PC-9 (cell line): ENCODE results near the gene THOC1. TPM values are rescaled to one million over a fixed set of nuclear protein-coding genes. Genes with fewer than 3 reads are reported as not detected.

Experiments
- BruUV-seq: library from RNA; stranded (reverse); fragments of 400-500 nt; replicated peaks from 2 replicates; lab custom pipeline; 2021; lab: Mats Ljungman, UMichigan
- CTCF ChIA-PET: fragments of 300-600 bp; sonication (Branson Sonifier 250); formaldehyde crosslinking; loops from one replicate; lab custom pipeline; 2022; ENCODE audit warnings: antibody characterized with exemption; lab: Charles Lee
- POLR2A ChIA-PET: fragments of 300-600 bp; sonication (Branson Sonifier 250); formaldehyde crosslinking; loops from one replicate; lab custom pipeline; 2022; ENCODE audit warnings: antibody characterized with exemption; ENCODE audit not compliant: unreplicated experiment; lab: Charles Lee
- DNase-seq, 2 experiments: peaks; one replicate each; pipeline versions ENCODE4 v3.0.0 to v3.0.0-alpha.2; 2015 to 2022; ENCODE audit warnings: mixed read lengths in 1 of 2
- H2AFZ ChIP-seq: fragments of 200-600 bp; sonication (generic); 2 replicates; pipeline ENCODE4 v1.8.1; 2017; ENCODE audit warnings: antibody characterized with exemption
- H3F3A ChIP-seq: fragments of 200-600 bp; sonication (generic); 2 replicates; pipeline ENCODE4 v1.8.1; 2017; ENCODE audit warnings: antibody characterized with exemption, mild to moderate bottlenecking, low read depth; ENCODE audit not compliant: insufficient read depth
- H3K27ac ChIP-seq: fragments of 200-600 bp; sonication (generic); 2 replicates; pipeline ENCODE4 v1.6.1; 2016; ENCODE audit warnings: mixed run types
- H3K27me3 ChIP-seq: fragments of 200-600 bp; sonication (generic); 2 replicates; pipeline ENCODE4 v1.6.1; 2016; ENCODE audit warnings: low read depth, mixed run types; ENCODE audit not compliant: insufficient read depth
- H3K36me3 ChIP-seq: fragments of 200-600 bp; sonication (generic); 2 replicates; pipeline ENCODE4 v1.6.1; 2016; ENCODE audit warnings: low read depth, mixed run types
- H3K4me1 ChIP-seq: fragments of 200-600 bp; sonication (generic); replicated peaks from 2 replicates; pipeline ENCODE4 v1.6.1; 2016; ENCODE audit warnings: mixed run types; ENCODE audit not compliant: insufficient read depth
- H3K4me2 ChIP-seq: fragments of 200-600 bp; sonication (generic); 2 replicates; pipeline ENCODE4 v1.6.1; 2017; ENCODE audit warnings: mixed run types
- H3K4me3 ChIP-seq: fragments of 200-600 bp; sonication (generic); 2 replicates; pipeline ENCODE4 v1.6.1; 2016; ENCODE audit warnings: mixed run types
- H3K79me2 ChIP-seq: fragments of 200-600 bp; sonication (generic); 2 replicates; pipeline ENCODE4 v1.6.1; 2017; ENCODE audit warnings: low read depth, mixed run types
- H3K9me2 ChIP-seq: fragments of 200-600 bp; sonication (generic); 2 replicates; pipeline ENCODE4 v1.8.1; 2017; ENCODE audit warnings: mild to moderate bottlenecking; ENCODE audit not compliant: insufficient read depth
- H3K9me3 ChIP-seq: fragments of 200-600 bp; sonication (generic); 2 replicates; pipeline ENCODE4 v1.8.1; 2016; ENCODE audit warnings: low read depth; ENCODE audit not compliant: insufficient read depth
- H4K20me1 ChIP-seq: fragments of 200-600 bp; sonication (generic); 2 replicates; pipeline ENCODE4 v1.8.1; 2017; ENCODE audit not compliant: insufficient read depth
- CTCF ChIP-seq: fragments of 200-600 bp; sonication (generic); conservative IDR thresholded peaks from 2 replicates; pipeline ENCODE4 v1.6.1; 2017; ENCODE audit warnings: mixed run types, antibody characterized with exemption, mild to moderate bottlenecking, moderate library complexity
- EZH2 ChIP-seq: fragments of 200-600 bp; sonication (generic); IDR thresholded peaks from 2 replicates; pipeline ENCODE4 v1.8.0; 2017; ENCODE audit warnings: antibody characterized with exemption, low read depth
- intact Hi-C: fragments of 100-400 bp; cut with micrococcal nuclease; formaldehyde crosslinking; loops from one replicate; pipeline ENCODE4 v1.10.0; 2022; ENCODE audit not compliant: unreplicated experiment
- total RNA-seq: library from RNA; stranded (reverse); gene quantifications from 2 replicates; pipeline ENCODE4 v1.2.3, GENCODE V29; 2021

The THOC1 gene
- total RNA-seq, 1 experiment from 2014 or later, result 55.6 TPM

- Histone ChIP-seq H2AFZ (no peak overlapping the region), H4K20me1 (peaks cover 8% of the 10 kb centered on the region), H3K27me3 (no peaks in the 10 kb centered on the region), H3K4me2 (no peak overlapping the region), H3K27ac (no peak overlapping the region), H3F3A (peaks cover 3% of the 10 kb centered on the region; the same call in 1 of the 2 replicates), H3K79me2 (peaks cover 53% of the 10 kb centered on the region), H3K9me2 (no peaks in the 10 kb centered on the region), H3K4me1 (no peaks in the 10 kb centered on the region), H3K36me3 (peaks cover 11% of the 10 kb centered on the region), H3K4me3 (no peak overlapping the region), H3K9me3 (no peaks in the 10 kb centered on the region; the same call in 1 of the 2 replicates)
- TF ChIP-seq EZH2 (no peak), CTCF (no peak)
- intact Hi-C loops, result no loop called here
- no TSS peak for BruUV-seq
- POLR2A ChIA-PET, result no interaction called here
- DNase-seq, result no peak
- CTCF ChIA-PET, result no interaction called here
These were observed 78.6 kb downstream of the THOC1 start for GRCh38 chr18:189254-189653.

- no peaks in the 10 kb centered on the region for H3K4me1 ChIP-seq
- H3K27ac ChIP-seq, result no peak overlapping the region
- TF ChIP-seq CTCF (no peak), EZH2 (no peak)
- intact Hi-C loops, result no loop called here
- peaks cover 27% of the 10 kb centered on the region for H3K79me2 ChIP-seq
- DNase-seq, result no peak
- H4K20me1 ChIP-seq, result peaks cover 7% of the 10 kb centered on the region
- H3K9me2 ChIP-seq, result no peaks in the 10 kb centered on the region
- CTCF ChIA-PET, result interaction anchor here (0.6 kb wide), 1 partner anchor 1388 kb away, joined by 3 read pairs; no protein-coding TSS in a partner anchor
- H3K9me3 ChIP-seq, result no peaks in the 10 kb centered on the region; the same call in 1 of the 2 replicates
- peaks cover 3% of the 10 kb centered on the region for H3F3A ChIP-seq
- no peaks in the 10 kb centered on the region for H3K27me3 ChIP-seq
- peaks cover 29% of the 10 kb centered on the region; the same call in 1 of the 2 replicates for H3K36me3 ChIP-seq
- no peak overlapping the region for H3K4me3 ChIP-seq
- no TSS peak for BruUV-seq
- POLR2A ChIA-PET, result no interaction called here
- H3K4me2 ChIP-seq, result no peak overlapping the region
- H2AFZ ChIP-seq, result no peak overlapping the region
These were observed 84.1 kb downstream of the THOC1 start for GRCh38 chr18:183769-184168.

DNA sequence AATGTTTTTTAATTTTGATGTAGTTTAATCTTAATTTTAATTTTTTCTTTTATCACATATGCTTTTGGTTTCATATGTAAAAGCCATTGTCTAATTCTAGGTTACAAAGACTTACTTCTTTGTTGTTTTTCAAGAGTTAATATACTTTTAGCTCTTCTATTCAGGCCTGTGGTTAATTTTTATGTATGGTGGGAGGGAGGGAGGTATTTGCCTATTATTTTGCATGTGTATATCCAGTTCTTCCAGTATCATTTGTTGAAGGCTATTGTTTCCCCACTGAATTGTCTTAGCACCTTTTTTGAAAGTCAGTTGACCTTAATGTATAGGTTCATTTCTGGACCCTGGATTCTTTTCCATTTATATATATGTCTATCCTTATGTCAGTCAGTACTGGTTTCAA, 86.1 kb downstream of the THOC1 start:
- TF ChIP-seq EZH2 (no peak), CTCF (no peak)
- H3K9me2 ChIP-seq, result no peaks in the 10 kb centered on the region
- H3K79me2 ChIP-seq, result peaks cover 13% of the 10 kb centered on the region; the same call in 1 of the 2 replicates
- H3F3A ChIP-seq, result peaks cover 9% of the 10 kb centered on the region
- H2AFZ ChIP-seq, result no peak overlapping the region
- no peak overlapping the region for H3K4me2 ChIP-seq
- H3K4me1 ChIP-seq, result no peaks in the 10 kb centered on the region
- H3K4me3 ChIP-seq, result no peak overlapping the region
- no TSS peak for BruUV-seq
- H3K27ac ChIP-seq, result no peak overlapping the region
- H3K9me3 ChIP-seq, result no peaks in the 10 kb centered on the region
- H3K36me3 ChIP-seq, result peaks cover 38% of the 10 kb centered on the region
- POLR2A ChIA-PET, result no interaction called here
- no peak for DNase-seq
- H3K27me3 ChIP-seq, result no peaks in the 10 kb centered on the region
- intact Hi-C loops, result no loop called here
- CTCF ChIA-PET, result no interaction called here
- H4K20me1 ChIP-seq, result peaks cover 17% of the 10 kb centered on the region
